Tibial nerve (tissue), 4 donors: Measurements from ENCODE around the gene B3GNT8. TPM values are rescaled to one million over a fixed set of nuclear protein-coding genes. Genes with fewer than 3 reads are reported as not detected.

Source experiments
- DNase-seq, 2 donors: peaks; one replicate each; pipeline ENCODE4 v3.0.0-alpha.2; 2019; ENCODE audit warnings: low spot score in 2 of 2
- H3K27ac ChIP-seq, 4 donors: fragments of 200-600 bp; sonication (generic) in 3 of 4; one replicate each; pipeline ENCODE4 v1.5.1; 2017 to 2019; ENCODE audit warnings: mild to moderate bottlenecking in 1 of 4
- H3K27me3 ChIP-seq, 2 donors: fragments of 200-600 bp; sonication (generic) in 1 of 2; one replicate each; pipeline versions ENCODE4 v1.5.1 to v1.6.0; 2017 to 2019
- H3K36me3 ChIP-seq, 3 donors: fragments of 200-600 bp; sonication (generic); one replicate each; pipeline ENCODE4 v1.5.1; 2018 to 2019
- H3K4me1 ChIP-seq, 4 donors: fragments of 200-600 bp; sonication (generic) in 3 of 4; one replicate each; pipeline ENCODE4 v1.5.1; 2017 to 2019
- H3K4me3 ChIP-seq, 4 donors: fragments of 200-600 bp; sonication (generic) in 3 of 4; one replicate each; pipeline ENCODE4 v1.5.1; 2017 to 2019; ENCODE audit warnings: mild to moderate bottlenecking in 1 of 4, moderate library complexity in 1 of 4
- H3K9me3 ChIP-seq, 4 donors: fragments of 200-600 bp; sonication (generic) in 3 of 4; one replicate each; pipeline ENCODE4 v1.5.1; 2017 to 2019
- EP300 ChIP-seq, 2 donors: sonication (generic); formaldehyde crosslinking; IDR thresholded peaks; one replicate each; pipeline ENCODE4 v1.6.1; 2017; ENCODE audit warnings: antibody characterized with exemption in 2 of 2, mild to moderate bottlenecking in 1 of 2
- POLR2A ChIP-seq, 2 donors: fragments of 450-650 bp; IDR thresholded peaks; one replicate each; pipeline ENCODE4 v1.6.1; 2017; ENCODE audit warnings: antibody characterized with exemption in 2 of 2, mild to moderate bottlenecking in 2 of 2, moderate library complexity in 2 of 2
- WGBS, 2 donors: methylation state at CpG; one replicate each; pipeline ENCODE4 v1.1.5; 2018; 5-methylcytosine and 5-hydroxymethylcytosine counted together
- total RNA-seq, 4 donors: library from RNA; depleted of rRNA; stranded (reverse); fragments of >200 nt; gene quantifications; one replicate each; pipeline ENCODE4 v1.1.0, GENCODE V29; 2016
- TF ChIP-seq, protein P1 (sequence below), 5 experiments: fragments of 200-600 bp in 3 of 5; fragments of 450-650 bp in 2 of 5; sonication (generic) in 3 of 5; IDR thresholded peaks; one replicate each; pipeline ENCODE4 v1.5.1; 2016 to 2019; ENCODE audit warnings: antibody characterized with exemption in 5 of 5, mild to moderate bottlenecking in 3 of 5, moderate library complexity in 2 of 5

B3GNT8 gene
- total RNA-seq, 4 donors from 2014 or later = 3.8 to 9.0 (median 5.7) TPM

DNA sequence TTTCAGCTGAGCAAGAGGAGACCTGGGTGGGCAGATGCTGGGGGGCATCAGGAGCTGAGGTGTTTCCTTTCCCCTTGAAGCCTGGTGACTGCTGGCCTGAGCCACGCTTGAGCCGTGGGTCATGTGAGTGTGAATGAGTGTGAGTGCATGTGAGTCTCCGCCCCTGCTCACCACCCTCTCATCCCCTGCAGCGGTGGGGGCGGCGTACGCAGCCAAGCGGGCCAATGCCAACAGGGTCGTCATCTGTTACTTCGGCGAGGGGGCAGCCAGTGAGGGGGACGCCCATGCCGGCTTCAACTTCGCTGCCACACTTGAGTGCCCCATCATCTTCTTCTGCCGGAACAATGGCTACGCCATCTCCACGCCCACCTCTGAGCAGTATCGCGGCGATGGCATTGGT is 5.2 kb downstream of the B3GNT8 start:
- WGBS, 2 donors = 87 to 89% methylated on average over 20 of the region's 20 CpGs
- H3K36me3 ChIP-seq = peaks cover 0 to 93% (median 28%) of the 10 kb centered on the region in 3 donors
- DNase-seq = no peak

DNA sequence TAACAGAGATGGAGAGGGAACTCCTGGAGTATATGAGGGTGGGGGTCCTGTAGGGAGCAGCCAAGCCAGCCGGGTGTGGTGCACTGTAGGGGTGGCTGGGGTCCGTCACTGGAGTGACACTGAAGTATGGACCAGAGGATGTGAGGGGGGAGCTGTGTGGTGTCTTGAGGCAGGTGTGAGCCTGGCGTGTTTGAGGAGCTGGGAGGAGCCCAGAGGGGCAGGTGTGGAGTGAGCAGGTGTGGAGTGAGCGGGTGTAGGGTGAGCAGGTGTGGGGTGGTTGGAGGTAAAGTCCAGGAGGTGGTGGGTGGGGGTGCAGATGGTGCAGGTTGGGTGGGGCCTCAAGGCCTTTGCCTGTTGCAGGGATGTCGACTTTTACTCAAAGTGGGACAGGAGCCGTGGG is 5.9 kb downstream of the B3GNT8 start:
- peaks cover 0 to 99% (median 34%) of the 10 kb centered on the region in 3 donors for H3K36me3 ChIP-seq
- WGBS, 2 donors = 86 to 91% methylated on average over 6 of the region's 6 CpGs

More for the DNA sequence above, 5.2 kb downstream of the B3GNT8 start:
- Histone ChIP-seq H3K4me3 (no peak overlapping the region), H3K4me1 (peaks cover 0 to 31% (median 0%) of the 10 kb centered on the region in 4 donors), H3K27me3 (no peaks in the 10 kb centered on the region), H3K9me3 (no peaks in the 10 kb centered on the region), H3K27ac (peak overlapping the region in 1 of 4 donors; percentile 45)
- TF ChIP-seq, protein P1, sequence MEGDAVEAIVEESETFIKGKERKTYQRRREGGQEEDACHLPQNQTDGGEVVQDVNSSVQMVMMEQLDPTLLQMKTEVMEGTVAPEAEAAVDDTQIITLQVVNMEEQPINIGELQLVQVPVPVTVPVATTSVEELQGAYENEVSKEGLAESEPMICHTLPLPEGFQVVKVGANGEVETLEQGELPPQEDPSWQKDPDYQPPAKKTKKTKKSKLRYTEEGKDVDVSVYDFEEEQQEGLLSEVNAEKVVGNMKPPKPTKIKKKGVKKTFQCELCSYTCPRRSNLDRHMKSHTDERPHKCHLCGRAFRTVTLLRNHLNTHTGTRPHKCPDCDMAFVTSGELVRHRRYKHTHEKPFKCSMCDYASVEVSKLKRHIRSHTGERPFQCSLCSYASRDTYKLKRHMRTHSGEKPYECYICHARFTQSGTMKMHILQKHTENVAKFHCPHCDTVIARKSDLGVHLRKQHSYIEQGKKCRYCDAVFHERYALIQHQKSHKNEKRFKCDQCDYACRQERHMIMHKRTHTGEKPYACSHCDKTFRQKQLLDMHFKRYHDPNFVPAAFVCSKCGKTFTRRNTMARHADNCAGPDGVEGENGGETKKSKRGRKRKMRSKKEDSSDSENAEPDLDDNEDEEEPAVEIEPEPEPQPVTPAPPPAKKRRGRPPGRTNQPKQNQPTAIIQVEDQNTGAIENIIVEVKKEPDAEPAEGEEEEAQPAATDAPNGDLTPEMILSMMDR (IDR thresholded peaks at IDR 0.05) = no peak
- no peak for TF ChIP-seq POLR2A (IDR thresholded peaks at IDR 0.05)
- no peak for TF ChIP-seq EP300 (IDR thresholded peaks at IDR 0.05)

DNA sequence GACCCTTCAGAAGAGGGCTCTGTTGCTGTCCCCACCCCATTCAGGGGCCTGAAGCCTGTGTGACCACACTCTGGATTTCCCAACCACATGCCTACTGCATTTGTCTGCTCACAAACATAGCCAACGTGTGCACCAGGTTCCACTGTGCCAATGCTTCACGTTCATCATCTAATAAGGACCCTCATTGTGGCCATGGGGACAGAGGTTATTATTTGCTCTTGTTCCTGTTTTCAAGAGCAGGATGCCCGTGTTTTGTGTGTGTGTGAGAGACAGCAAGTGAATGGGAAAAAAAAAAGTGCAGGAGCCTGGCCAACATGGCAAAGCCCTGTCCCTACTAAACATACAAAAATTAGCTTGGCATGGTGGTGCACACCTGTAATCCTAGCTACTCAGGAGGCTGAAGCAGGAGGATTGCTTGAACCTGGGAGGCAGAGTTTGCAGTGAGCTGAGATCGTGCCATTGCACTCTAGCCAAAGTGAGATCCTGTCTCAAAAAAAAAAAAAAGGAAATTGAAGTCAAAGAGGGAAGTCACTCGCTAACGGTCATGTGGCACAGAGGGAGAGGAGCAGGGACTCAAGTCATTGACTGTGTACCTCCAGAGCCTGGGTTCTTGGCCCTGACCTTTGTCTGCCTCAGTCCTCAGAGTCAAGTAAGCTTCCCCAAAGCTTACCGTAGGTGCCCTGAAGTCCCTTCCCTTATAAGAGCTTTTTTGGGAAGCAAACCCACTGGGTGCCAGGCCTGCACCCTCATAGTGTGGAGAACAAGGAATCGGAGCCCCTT is 6.9 kb downstream of the B3GNT8 start:
- H3K4me1 ChIP-seq = peaks cover 0 to 14% (median 0%) of the 10 kb centered on the region in 4 donors
- no peak for DNase-seq
- TF ChIP-seq, protein P1 (IDR thresholded peaks at IDR 0.05) = no peak
- no peak for TF ChIP-seq EP300 (IDR thresholded peaks at IDR 0.05)
- TF ChIP-seq POLR2A (IDR thresholded peaks at IDR 0.05) = no peak
- peak overlapping the region in 3 of 4 donors; percentile 30 to 50 (median 45) for H3K27ac ChIP-seq
- H3K9me3 ChIP-seq = no peaks in the 10 kb centered on the region
- H3K4me3 ChIP-seq = no peak overlapping the region
- 73 to 76% methylated on average over 8 of the region's 8 CpGs for WGBS, 2 donors
- H3K27me3 ChIP-seq = no peaks in the 10 kb centered on the region
- H3K36me3 ChIP-seq = peaks cover 0 to 97% (median 39%) of the 10 kb centered on the region in 3 donors

More for the DNA sequence above, 5.9 kb downstream of the B3GNT8 start:
- Histone ChIP-seq H3K27me3 (no peaks in the 10 kb centered on the region), H3K4me3 (no peak overlapping the region), H3K4me1 (peaks cover 0 to 24% (median 0%) of the 10 kb centered on the region in 4 donors), H3K9me3 (no peaks in the 10 kb centered on the region), H3K27ac (peak overlapping the region in 3 of 4 donors; percentile 30 to 50 (median 45))
- TF ChIP-seq, protein P1 (IDR thresholded peaks at IDR 0.05) = no peak
- TF ChIP-seq POLR2A (IDR thresholded peaks at IDR 0.05) (no peak), EP300 (IDR thresholded peaks at IDR 0.05) (no peak)
- DNase-seq = no peak

DNA sequence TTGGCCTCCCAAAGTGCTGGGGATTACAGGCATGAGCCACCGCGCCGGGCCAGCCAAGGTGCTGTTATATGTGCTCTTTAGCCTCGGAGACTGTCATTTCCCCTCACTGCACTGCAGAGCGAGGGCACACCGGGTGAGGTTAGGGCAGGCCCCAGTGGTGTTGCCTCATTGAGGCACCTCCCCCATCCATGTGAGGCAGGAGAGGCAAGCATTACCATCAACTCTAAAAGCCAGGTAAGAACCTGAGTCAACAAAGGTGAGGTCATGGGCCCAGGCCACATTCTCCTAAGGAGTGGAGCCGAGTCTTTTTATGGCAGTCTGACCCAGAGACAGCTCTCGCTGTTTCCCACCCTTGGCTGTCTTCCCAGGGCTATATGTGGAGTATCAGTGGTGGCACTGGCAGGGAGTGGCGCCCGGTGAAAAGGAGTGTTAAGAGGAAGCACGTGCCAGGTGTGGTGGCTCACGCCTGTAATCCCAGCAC is 10.9 kb downstream of the B3GNT8 start:
- H3K36me3 ChIP-seq = peaks cover 0 to 95% (median 41%) of the 10 kb centered on the region in 3 donors

More for the DNA sequence above, 10.9 kb downstream of the B3GNT8 start:
- DNase-seq = no peak
- Histone ChIP-seq H3K4me1 (peaks cover 0 to 9% (median 1%) of the 10 kb centered on the region in 4 donors), H3K27me3 (no peaks in the 10 kb centered on the region), H3K27ac (no peak overlapping the region), H3K4me3 (no peak overlapping the region), H3K9me3 (no peaks in the 10 kb centered on the region)
- TF ChIP-seq POLR2A (IDR thresholded peaks at IDR 0.05) = no peak
- TF ChIP-seq, protein P1 (IDR thresholded peaks at IDR 0.05) = no peak
- no peak for TF ChIP-seq EP300 (IDR thresholded peaks at IDR 0.05)
- WGBS, 2 donors = 91 to 94% methylated on average over 11 to 12 of the region's 12 CpGs
